Measurements from ENCODE around the gene DZIP1L.
"Not testable (repeated sequence)": the region's sequence is repeated elsewhere in the genome, so short reads cannot be mapped to it uniquely, and the experiment has no call there.

Gene DZIP1L, protein sequence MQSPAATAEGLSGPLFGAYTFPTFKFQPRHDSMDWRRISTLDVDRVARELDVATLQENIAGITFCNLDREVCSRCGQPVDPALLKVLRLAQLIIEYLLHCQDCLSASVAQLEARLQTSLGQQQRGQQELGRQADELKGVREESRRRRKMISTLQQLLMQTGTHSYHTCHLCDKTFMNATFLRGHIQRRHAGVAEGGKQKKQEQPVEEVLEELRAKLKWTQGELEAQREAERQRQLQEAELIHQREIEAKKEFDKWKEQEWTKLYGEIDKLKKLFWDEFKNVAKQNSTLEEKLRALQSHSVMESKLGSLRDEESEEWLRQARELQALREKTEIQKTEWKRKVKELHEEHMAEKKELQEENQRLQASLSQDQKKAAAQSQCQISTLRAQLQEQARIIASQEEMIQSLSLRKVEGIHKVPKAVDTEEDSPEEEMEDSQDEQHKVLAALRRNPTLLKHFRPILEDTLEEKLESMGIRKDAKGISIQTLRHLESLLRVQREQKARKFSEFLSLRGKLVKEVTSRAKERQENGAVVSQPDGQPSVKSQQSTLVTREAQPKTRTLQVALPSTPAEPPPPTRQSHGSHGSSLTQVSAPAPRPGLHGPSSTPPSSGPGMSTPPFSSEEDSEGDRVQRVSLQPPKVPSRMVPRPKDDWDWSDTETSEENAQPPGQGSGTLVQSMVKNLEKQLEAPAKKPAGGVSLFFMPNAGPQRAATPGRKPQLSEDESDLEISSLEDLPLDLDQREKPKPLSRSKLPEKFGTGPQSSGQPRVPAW

DNA sequence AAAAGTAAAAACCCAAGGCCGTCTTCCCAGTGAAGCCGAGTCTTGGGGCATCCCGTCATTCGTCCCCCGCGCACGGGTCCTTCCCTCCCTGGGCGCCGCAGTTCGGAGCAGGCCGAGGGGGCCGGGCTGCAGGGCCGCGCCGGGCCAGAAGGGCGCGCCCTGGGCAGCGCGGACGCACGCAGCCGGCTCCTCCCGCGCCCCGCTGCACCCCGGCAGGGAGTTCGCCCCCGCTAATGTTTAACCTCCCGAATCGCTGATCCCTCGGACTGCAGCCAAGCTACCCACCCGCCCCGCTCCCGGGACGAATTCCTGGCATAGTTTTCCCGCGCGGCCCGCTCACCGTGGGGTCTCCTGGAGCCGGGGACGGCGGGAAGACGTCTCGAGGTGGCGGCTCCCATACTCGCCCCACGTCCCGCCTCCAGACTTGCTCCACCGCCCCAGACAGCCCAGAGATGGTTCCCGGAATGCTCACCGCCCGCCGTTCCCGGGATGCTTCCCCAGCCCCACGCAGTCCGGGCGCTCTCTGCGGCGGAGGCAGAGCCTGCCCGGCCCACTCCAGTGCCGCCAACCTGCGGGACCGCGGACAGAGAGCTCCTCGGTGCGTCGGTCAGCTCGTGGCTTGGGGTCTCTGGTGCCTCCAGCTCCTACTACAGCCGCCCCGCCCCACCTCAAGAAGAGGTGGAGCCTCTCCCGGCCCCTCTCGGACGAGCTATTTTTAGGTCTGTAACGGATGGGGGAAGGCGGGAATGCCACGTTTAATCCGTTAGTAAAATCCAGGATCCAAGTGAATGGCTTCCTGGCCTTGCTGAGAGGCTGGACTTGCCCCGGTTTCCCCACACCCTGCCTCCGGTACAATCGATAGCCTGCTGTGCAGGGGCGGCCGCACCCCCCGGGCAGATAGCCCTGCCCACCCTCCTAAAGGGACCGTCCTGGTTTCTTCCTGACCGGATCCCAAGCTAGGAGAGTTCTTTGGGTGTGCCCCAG, at the start of gene DZIP1L:
DZIP1L (minus strand) TSS at position 621 of the 984 bp plus-strand sequence. CDS start 11,637 bp downstream, outside the sequence.
- DNase-seq (ENCODE audit: low read depth) = no peak

DNA sequence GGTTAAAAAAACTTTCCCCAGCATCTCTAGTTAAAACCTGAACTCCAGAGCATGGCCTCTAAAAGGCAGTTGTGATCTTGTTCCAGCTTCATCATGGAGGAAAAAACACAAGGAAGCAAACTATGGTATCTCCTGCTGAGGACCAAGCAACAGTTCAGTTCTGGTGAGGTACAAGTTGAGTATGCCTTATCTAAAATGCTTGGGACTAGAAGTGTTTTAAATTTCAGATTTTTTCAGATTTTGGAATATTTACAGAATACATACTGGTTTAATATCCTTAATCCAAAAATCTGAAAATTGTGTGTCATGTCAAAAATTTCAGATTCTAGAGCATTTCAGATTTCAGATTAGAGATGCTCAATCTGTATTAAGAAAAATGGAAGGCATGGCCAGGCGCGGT, 49.7 kb upstream of the DZIP1L start:
- no peak for DNase-seq (ENCODE audit: low read depth)

DNA sequence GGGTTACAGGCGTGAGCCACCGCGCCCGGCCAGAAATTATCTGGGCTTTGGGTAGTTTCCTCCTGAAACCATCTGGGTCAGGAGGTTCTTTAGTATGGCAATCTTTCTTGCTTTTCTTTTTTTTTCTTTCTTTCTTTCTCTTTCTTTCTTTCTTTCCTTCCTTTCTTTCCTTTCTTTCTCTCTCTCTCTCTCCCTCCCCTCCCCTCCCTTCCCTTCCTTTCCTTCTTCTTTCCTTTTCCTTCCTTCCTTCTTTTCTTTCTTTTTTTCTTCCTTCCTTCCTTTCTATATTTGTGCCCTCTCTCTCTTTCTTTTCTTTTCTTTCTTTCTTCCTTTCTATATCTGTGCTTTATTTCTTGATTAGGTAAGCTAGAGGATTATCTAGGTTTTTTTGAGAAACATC, 42.3 kb upstream of the DZIP1L start:
- DNase-seq (ENCODE audit: low read depth) = no peak

DNA sequence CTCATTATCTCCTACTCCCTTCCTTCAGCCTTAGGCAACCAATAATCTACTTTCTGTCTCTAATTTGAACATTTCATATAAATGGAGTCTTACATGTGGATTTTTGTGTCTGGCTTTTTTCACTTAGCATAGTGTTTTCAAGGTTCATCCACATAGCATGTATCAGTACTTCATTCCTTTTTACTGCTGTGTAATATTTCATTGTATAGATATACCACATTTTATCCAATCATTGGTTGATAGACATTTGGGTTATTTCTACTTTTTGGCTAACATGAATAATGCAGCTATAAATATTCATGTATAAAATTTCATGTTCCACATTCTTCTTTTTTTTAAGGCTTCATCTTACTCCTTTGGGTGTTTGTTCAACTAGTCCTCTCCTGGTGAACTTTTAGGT, 39.1 kb upstream of the DZIP1L start:
- DNase-seq (ENCODE audit: low read depth) = no peak

DNA sequence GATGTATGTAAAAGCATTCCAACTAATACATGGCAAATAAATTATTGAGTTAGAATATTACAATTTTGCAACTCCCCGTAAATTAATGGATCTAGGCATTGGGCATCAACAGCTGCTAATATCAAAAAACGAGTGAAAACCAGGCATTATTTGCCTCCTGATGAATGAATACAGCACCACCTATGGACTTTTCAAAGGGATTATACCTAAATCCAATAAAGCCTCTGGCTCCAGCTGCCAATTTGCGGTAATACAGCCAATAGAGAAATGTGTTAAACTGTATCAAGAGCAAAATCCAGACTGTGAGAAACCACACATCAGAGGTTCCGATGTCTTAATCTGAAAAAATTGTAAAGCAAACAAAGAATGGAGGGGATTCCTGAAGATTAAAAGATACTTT, 33.1 kb upstream of the DZIP1L start:
- DNase-seq (ENCODE audit: low read depth) = no peak

DNA sequence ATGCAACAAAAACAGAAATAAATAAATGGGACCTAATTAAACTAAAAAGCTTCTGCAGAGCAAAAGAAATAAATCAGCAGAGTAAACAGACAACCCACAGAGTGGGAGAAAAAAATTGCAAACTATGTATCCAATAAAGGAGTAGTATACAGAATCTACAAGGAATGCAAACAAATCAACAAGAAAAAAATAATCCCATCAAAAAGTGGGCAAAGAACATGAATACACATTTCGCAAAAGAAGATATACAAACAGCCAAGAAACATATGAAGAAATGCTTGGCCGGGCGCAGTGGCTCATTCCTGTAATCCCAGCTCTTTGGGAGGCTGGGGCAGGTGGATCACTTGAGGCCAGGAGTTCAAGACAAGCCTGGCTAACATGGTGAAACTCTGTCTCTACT, 26.8 kb upstream of the DZIP1L start:
- not testable (repeated sequence) for DNase-seq (ENCODE audit: low read depth)

DNA sequence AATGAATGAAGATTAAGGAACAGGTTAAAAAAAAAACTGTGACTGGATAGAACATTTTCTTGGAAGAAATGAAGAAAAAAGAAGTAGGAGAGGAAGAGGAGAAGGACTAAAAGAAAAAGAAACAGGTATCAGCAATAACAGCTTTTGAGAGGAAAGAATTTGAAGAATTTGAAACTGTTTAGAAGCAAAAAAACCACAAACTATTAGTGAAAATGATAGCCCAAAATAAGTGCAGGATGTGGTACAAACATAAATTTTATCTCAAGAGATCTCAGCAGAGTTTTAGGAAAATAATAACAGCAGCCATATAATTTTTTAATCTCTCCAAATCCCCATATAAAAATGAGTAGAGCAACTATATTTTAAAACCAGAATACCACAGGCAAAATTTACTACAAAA, 25.5 kb upstream of the DZIP1L start:
- DNase-seq (ENCODE audit: low read depth) = no peak

DNA sequence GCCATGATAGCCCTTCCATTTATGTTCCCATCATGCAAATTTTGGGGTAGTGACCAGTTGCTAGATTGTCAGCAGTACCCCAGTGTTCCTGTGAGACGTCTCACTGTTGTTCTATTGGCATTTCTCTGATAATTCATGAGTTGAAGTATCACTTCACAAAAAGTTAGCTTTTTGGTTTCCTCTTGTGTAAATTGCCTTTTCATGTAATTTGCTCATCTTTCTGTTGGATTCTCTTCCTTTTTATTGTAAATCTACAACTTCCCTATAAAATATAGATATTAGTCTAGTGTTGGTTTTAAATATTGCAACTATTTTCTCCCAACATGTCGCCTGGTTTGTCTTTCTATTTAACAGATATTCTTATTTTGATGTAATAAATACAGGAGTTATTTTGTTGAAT, 24.3 kb upstream of the DZIP1L start:
- DNase-seq (ENCODE audit: low read depth) = no peak

DNA sequence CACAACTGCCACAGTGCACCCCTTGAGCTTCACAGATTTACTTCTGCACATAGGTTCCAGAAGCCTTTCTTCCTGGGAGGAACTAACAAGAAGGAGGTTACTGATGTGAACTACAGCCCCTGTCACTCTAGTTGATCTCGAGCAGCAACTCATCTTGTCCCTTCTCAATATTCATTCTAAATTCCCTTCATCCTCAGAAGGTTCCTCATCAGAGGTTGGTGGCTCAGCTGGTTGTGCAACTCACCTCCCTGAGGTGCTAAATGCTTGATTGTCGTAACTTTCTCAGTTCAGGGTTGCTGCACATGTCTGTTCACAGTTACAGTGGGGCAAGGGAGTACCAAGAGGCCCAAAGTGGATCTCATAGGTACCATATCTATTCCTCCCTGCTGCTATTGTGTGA, 22.5 kb upstream of the DZIP1L start:
- DNase-seq (ENCODE audit: low read depth) = no peak

DNA sequence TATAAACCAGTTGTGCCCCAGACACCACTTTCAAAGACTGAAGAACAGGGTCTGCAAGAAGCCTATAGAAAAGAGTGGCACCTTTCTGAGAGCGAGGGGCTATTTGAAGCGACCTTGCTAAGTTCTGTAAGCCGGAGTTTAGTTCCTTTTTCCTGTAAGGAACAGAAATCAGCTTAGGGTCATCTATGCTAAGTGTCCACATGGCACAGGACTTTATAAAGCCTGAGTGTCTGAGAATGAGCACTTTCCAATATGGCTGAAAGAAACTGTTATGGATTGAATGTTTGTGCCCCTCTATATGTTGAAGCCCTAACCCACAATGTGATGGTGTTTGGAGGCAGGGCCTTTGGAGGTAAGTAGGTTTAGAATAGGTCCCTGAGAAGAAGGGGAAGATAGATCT, 20.8 kb upstream of the DZIP1L start:
- DNase-seq (ENCODE audit: low read depth) = no peak

DNA sequence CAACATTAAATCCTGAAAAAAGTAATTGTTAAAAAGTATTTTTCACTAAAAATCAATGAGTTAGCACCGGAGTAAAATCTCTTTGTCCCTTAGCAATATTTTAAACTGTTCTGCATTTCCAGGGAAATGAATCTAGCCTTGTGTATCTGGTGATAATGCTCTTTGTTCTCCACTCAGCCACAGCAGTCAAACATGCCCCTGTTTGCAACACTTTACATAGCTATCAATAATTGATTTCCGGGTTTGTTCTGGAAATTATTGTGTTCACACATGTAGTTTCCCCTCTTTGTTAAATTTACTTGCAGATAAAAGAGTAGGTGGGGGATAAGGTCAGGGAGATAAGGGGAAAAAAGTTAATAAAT, 20.4 kb upstream of the DZIP1L start:
- DNase-seq (ENCODE audit: low read depth) = no peak

DNA sequence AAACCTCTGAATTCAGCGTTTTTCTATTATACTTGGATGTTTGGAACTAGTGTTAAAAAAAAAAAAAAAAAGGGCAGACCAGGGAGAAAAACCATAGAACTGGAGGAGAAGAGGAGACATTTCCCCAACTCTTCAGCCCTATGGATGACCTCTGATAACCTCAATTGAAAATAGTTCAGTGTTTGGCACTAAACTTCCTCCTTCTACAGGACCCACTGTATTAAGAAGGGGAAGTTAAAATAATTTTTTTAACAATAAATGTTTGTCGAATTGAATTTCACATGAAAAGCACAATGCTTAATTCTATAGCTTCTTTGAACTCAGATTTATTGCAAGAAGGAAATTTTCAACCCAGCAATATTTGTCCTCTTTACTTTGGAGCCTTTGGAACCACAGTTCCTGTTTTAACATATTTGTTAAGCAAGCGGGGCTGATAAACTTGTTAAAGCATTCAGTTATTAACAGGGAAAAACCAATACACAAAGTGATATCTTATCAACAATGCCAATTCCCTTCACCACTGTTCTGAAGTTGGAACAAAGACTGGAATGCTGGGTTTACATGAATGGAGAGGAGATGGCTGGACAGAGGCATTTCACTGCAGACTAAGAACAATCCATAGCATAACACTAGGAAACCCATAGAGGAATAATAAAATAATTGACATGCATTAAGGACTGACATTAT, 19.9 kb upstream of the DZIP1L start:
- DNase-seq (ENCODE audit: low read depth) = no peak

DNA sequence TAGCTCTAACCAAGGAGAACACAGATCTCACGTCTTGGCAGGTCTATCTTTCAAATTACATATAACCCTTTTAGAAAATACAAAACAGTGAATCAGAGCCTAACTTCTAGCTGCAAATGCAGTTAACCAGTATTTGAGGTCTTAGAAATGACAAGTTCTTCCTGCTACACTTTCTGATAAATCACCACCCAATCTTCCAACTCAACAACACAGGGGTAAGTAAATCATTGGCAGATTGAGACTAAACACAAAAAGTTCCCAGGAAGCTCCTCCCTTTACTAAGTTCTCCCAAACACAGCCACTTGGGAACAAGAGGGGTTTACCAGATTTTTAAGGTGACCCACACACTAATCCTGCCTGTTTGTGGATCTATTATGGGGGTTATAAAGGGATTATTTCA, 16.8 kb upstream of the DZIP1L start, which contains the start of gene A4GNT:
A4GNT (minus strand) TSS at position 152 of the 400 bp plus-strand sequence. CDS start 1,134 bp downstream, outside the sequence.
- DNase-seq (ENCODE audit: low read depth) = no peak

DNA sequence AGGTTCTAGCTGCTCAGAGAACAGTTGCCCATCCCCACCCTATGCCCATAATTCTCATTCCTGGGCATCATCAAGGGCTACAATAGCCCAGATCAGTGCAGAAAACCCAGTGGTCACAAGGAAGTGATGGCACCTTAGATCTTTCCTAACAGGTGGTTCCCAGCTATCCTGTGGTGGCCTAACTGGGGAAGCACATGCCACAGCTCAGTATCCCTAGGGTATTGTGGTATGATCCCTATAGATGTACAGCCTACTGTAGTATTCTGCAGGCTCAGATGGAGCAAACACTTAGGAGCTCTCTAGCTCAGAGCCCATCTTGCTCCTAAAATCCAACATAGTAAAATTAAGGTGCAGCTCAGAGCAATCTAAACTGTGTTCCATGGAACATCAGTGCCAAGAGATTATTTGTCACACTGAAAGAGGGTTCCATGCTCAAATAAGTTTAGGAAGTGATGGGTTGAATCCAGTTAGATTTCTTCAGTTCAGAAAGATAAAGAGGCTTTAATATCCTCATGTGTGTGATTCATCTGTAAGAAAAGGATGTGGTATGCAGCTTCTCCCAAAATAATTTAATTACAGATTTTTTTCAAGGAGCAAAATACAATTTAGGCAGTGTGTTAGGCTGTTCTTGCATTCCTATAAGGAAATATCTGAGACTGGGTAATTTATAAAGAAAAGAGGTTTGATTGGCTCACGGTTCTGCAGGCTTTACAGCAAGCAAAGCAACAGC, 12.4 kb upstream of the DZIP1L start:
- no peak for DNase-seq (ENCODE audit: low read depth)

DNA sequence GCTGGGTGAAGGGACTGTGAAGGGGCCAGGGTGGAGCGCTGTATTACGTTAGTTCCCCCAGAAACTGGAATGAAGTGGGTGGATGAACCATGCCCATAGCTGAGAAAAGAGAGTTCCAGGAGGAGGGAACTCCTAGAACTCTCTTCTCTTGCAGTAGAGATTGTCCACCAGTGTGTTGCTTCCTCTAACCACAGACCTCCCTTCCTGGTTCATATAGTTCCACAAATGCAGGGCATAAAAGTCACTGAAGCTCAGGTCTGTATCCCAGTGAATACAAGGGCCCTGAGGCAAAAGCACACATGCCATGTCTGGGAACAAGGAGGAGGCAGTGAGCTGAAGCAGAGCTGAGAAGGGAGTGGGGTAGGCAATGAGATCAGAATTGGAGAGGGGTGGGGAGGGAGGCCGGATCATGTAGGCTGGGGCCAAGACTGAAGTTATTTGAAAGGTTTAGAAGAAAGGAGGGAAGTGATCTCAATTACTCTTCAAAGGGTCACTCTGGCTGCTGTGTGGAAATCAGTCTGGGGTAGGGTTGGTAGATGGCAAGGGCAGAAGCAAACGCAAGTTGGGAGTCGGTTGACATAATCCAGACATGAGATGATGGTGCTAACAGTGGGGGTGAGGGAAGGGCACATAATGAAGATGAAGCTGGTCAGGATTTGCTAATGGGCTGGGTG, 10.3 kb upstream of the DZIP1L start:
- no peak for DNase-seq (ENCODE audit: low read depth)

DNA sequence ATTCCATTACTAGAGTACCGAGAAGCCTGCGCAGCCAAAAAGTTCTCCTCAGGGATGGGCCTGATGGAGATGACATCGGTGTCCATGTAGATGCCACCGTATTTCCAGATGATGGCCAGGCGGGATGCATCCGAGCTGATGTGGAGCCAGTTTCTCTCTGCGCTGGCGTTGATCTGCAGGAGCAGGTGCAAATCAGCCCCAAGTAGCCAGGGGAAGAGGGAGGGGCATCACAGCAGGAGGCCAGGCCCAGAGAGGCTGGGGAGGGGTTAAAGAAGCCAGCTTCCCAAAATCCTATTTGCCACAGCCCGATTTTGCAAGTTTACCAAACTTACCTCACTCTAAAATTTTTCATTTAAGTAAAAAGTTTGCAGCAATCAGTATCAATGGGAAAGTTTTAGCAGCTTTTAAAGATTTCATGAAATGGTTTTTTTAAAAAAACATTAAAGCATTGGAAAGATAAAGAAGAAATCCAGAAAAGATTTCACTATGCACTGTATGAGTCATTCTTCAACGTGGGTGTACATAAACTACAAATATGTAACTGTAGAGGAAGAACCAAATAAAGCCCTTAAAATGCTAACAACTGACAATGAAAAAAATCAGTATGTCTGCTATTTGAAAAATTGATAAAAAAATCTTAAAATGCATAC, 9.4 kb upstream of the DZIP1L start:
- no peak for DNase-seq (ENCODE audit: low read depth)

DNA sequence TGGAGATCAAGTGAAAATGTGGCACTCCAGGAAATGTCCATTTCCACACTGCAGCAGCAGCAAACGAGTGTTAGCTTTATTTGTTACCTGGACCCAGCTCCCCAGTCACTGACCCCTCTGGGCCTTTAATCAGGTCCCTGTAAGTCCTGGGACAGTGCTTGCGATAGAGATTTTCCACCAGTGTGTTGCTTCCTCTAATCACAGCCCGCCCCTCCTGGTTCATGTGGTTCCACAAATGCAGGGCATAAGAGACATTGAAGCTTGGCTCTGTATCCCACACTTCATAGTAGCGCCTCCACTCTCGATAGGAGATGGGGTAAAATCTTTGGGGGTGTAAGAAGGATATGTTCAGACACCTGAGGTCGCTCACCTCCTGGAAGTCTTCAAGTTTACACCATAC, 8.8 kb upstream of the DZIP1L start:
- DNase-seq (ENCODE audit: low read depth) = no peak

DNA sequence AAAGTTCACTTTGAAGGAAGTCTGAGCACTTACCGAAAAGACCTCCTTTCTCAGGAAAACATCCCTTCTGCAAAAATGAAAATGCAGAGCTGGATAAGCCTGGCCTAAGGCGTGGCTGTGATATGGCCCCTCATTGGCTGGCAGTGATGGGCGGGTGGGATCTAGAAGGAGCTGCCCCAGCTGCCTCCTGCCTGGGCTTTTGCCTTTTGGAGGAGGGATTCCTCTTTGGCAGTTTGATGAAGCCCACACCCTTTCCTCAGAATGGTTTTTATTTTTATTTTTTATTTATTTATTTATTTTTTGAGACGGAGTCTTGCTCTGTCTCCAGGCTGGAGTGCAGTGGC, 4.0 kb upstream of the DZIP1L start:
- DNase-seq (ENCODE audit: low read depth) = no peak

DNA sequence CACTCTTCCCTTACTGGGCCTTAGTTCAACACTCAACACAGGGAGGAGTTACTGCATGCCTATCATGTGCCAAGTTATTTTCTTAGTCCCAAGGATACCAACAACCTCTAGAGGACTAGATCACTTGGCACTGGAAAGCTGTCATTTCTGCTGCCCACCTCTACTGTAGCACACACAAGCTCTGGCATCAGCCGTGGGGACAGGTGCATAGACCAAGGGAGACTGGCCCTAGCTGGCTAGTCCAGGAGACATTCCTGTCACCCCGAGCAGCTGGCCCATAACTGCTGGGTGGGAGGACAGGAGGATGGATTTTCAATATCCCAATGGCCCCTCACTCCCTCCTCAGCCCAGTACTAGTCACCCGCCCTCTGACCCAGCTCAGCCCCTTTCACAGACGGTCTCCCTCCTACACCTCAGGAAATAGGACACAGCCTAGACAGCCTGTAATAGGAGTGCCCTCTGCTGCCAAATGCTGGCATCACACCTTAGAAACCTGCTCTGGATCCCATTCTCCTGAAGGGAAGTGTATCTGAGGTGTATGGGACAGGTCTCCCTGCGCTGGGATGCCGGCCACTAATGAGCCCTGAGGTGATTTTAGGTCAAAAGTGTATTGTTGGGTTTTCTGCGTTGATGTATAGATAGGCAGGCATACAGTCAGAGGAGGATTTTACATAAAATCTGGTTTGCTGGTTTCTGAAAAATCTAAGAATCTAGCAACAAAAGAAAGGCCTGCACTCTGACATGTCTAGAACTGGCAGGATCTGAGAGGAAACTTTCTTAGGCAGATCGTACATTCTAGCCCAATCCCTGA, 3.4 kb upstream of the DZIP1L start:
- DNase-seq (ENCODE audit: low read depth) = peak; percentile 24
